OCI-LY7 (cell line): ENCODE measurements around the gene DTX3. TPM values are rescaled to one million over a fixed set of nuclear protein-coding genes. Genes with fewer than 3 reads are reported as not detected.

Source experiments
- BruUV-seq: library from RNA; stranded (reverse); fragments of 400-500 nt; replicated peaks from 2 replicates; lab custom pipeline; 2021; lab: Mats Ljungman, UMichigan
- CTCF ChIA-PET: fragments of 300-600 bp; sonication (Branson Sonifier 250); formaldehyde crosslinking; loops from one replicate; lab custom pipeline; 2022; ENCODE audit warnings: antibody characterized with exemption; ENCODE audit not compliant: unreplicated experiment; lab: Charles Lee
- POLR2A ChIA-PET: fragments of 300-600 bp; sonication (Branson Sonifier 250); formaldehyde crosslinking; loops from one replicate; lab custom pipeline; 2022; ENCODE audit warnings: antibody characterized with exemption; lab: Charles Lee
- DNase-seq: peaks from one replicate; pipeline ENCODE4 v3.0.0-alpha.2; 2015; ENCODE audit warnings: low spot score
- H2AFZ ChIP-seq: fragments of 200-600 bp; sonication (generic), shearing (Covaris generic); 2 replicates; pipeline ENCODE4 v1.6.1; 2014; ENCODE audit warnings: mild to moderate bottlenecking, antibody characterized with exemption, low read length, moderate library complexity
- H3K27ac ChIP-seq: fragments of 200-600 bp; sonication (generic); 2 replicates; pipeline ENCODE4 v1.5.1; 2014; ENCODE audit warnings: mixed run types, low read depth, mild to moderate bottlenecking, moderate library complexity, low read length, inconsistent platforms; ENCODE audit not compliant: poor library complexity, severe bottlenecking
- H3K36me3 ChIP-seq: fragments of 200-600 bp; sonication (generic); 2 replicates; pipeline ENCODE4 v1.6.1; 2014; ENCODE audit warnings: mild to moderate bottlenecking, antibody characterized with exemption, low read length, moderate library complexity, mixed read lengths; ENCODE audit not compliant: insufficient read depth
- H3K4me1 ChIP-seq: fragments of 200-600 bp; sonication (generic); 2 replicates; pipeline ENCODE4 v1.5.1; 2014; ENCODE audit warnings: mild to moderate bottlenecking, low read length; ENCODE audit not compliant: insufficient read depth, poor library complexity, severe bottlenecking
- H3K4me2 ChIP-seq: fragments of 200-600 bp; sonication (generic); 2 replicates; pipeline ENCODE4 v1.6.1; 2014; ENCODE audit warnings: mild to moderate bottlenecking, low read length
- H3K4me3 ChIP-seq: fragments of 200-600 bp; sonication (generic); 2 replicates; pipeline ENCODE4 v1.5.1; 2014; ENCODE audit warnings: mild to moderate bottlenecking, low read depth, low read length; ENCODE audit not compliant: poor library complexity, severe bottlenecking
- H3K79me2 ChIP-seq: fragments of 200-600 bp; sonication (generic); 2 replicates; pipeline ENCODE4 v1.6.1; 2016; ENCODE audit warnings: low read depth, mild to moderate bottlenecking, low read length, moderate library complexity, mixed read lengths; ENCODE audit not compliant: insufficient read depth
- H3K9me2 ChIP-seq: fragments of 200-600 bp; sonication (generic); 2 replicates; pipeline ENCODE4 v1.6.1; 2016; ENCODE audit warnings: mild to moderate bottlenecking, low read length, mixed read lengths; ENCODE audit not compliant: insufficient read depth
- H3K9me3 ChIP-seq: fragments of 200-600 bp; sonication (generic); 2 replicates; pipeline ENCODE4 v1.6.1; 2014; ENCODE audit warnings: mild to moderate bottlenecking, mixed run types, low read length, mixed read lengths
- H4K20me1 ChIP-seq: fragments of 200-600 bp; sonication (generic); 2 replicates; pipeline ENCODE4 v1.6.1; 2014; ENCODE audit warnings: mild to moderate bottlenecking, antibody characterized with exemption, low read length, moderate library complexity, mixed read lengths; ENCODE audit not compliant: insufficient read depth
- CTCF ChIP-seq: fragments of 200-600 bp; sonication (generic); conservative IDR thresholded peaks from 2 replicates; pipeline ENCODE4 v1.5.1; 2014; ENCODE audit warnings: mild to moderate bottlenecking, antibody characterized with exemption, low read length, moderate library complexity, mixed read lengths
- EZH2phosphoT487 ChIP-seq: fragments of 200-600 bp; sonication (generic); IDR thresholded peaks from 2 replicates; pipeline ENCODE4 v1.6.1; 2018; ENCODE audit warnings: low read depth, borderline replicate concordance, mild to moderate bottlenecking, mixed run types, antibody characterized with exemption, low read length, moderate library complexity, mixed read lengths
- intact Hi-C: fragments of 100-400 bp; cut with micrococcal nuclease; formaldehyde crosslinking; loops from one replicate; pipeline ENCODE4 v1.10.0; 2022; ENCODE audit not compliant: unreplicated experiment
- total RNA-seq, 2 experiments: library from RNA; depleted of rRNA in 1 of 2; stranded (reverse); fragments of >200 nt in 1 of 2; shearing (Covaris generic) in 1 of 2; gene quantifications; 2 replicates each; pipeline ENCODE4 v1.2.3, GENCODE V29; 2014 to 2022

The DTX3 gene
- total RNA-seq, 2 experiments from 2014 or later, result not detected

- H3K79me2 ChIP-seq, result no peaks in the 10 kb centered on the region
- H3K4me2 ChIP-seq, result no peak overlapping the region
- BruUV-seq, result no TSS peak
- intact Hi-C loops, result no loop called here
- H2AFZ ChIP-seq, result no peak overlapping the region
- no peak overlapping the region for H3K4me3 ChIP-seq
- ChIA-PET POLR2A (interaction anchor here (0.5 kb wide), 1 partner anchor 228 kb away, joined by 3 read pairs; no protein-coding TSS in a partner anchor), CTCF (no interaction called here)
- H3K9me2 ChIP-seq, result no peaks in the 10 kb centered on the region
- no peaks in the 10 kb centered on the region for H4K20me1 ChIP-seq
- no peak for DNase-seq
- H3K4me1 ChIP-seq, result peaks cover 7% of the 10 kb centered on the region
- no peaks in the 10 kb centered on the region for H3K36me3 ChIP-seq
- TF ChIP-seq EZH2phosphoT487 (no peak), CTCF (no peak)
- H3K27ac ChIP-seq, result no peak overlapping the region
- H3K9me3 ChIP-seq, result no peaks in the 10 kb centered on the region
These were observed 4.6 kb downstream of the DTX3 start for GRCh38 chr12:57609101-57609780.

DNA sequence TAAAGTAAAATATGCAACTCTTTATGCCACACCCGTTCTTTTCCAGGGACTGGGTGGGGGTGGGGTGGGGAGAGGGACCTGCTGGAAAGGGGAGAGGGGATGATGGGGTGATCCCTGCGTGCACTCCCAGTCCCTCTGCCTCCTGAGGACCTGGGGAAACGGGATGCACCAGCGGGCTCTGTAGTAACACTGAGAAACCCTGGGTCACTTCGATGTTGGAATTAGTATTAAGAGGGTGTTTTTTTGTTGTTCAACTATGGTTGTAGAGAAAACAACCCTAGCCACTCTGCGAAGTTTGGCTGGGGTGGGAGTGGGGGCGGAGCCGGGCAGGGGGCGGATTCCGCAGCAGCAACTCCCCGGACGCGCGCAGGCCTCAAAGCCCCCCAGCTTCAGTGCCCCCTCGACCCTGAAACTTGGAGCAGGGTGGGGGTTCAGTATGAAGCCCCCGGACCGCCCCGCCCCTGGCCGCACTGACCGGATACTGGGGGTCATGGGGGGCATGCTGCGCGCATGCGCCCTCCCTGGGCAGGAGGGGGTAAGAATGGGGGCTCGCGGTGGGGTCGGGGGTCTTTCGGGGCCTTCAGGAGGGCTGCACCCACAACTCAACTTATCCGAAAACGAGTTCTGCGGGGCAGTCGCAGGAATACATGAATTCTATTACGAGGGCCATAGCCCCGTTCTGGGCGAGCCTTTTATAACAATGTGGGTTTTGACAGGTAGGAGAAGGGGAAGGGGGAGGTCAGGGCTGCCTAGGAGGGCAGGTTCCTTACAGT lies 5.3 kb downstream of the DTX3 start:
- Histone ChIP-seq H3K4me2 (no peak overlapping the region), H3K4me1 (peaks cover 14% of the 10 kb centered on the region), H3K27ac (no peak overlapping the region), H3K79me2 (no peaks in the 10 kb centered on the region), H2AFZ (no peak overlapping the region), H3K9me3 (no peaks in the 10 kb centered on the region), H4K20me1 (no peaks in the 10 kb centered on the region), H3K36me3 (no peaks in the 10 kb centered on the region), H3K9me2 (no peaks in the 10 kb centered on the region), H3K4me3 (no peak overlapping the region)
- BruUV-seq, result no TSS peak
- intact Hi-C loops, result no loop called here
- DNase-seq, result no peak
- CTCF ChIA-PET, result no interaction called here
- POLR2A ChIA-PET, result interaction anchor here (0.5 kb wide), 1 partner anchor 229 kb away, joined by 3 read pairs; no protein-coding TSS in a partner anchor
- TF ChIP-seq CTCF, result no peak
- TF ChIP-seq EZH2phosphoT487, result no peak
